ENCODE data around the gene ACTRT2. TPM values are rescaled to one million over a fixed set of nuclear protein-coding genes. Genes with fewer than 3 reads are reported as not detected.

Gene ACTRT2
- total RNA-seq, 1 donor from 2014 or later, result not detected

GRCh38 chr1:3022976-3023375 lies 1.7 kb downstream of the ACTRT2 start:
- H3K4me1 Mint-ChIP-seq (ENCODE audit: unreplicated experiment), result no peaks in the 10 kb centered on the region
- no peak overlapping the region for H3K4me3 Mint-ChIP-seq (ENCODE audit: unreplicated experiment)
- no peak for DNase-seq (ENCODE audit: extremely low spot score, unreplicated experiment)
- H3K36me3 Mint-ChIP-seq (ENCODE audit: unreplicated experiment), result no peaks in the 10 kb centered on the region
- no peak for TF ChIP-seq CTCF (IDR thresholded peaks at IDR 0.05)
- H3K27ac Mint-ChIP-seq (ENCODE audit: unreplicated experiment), result no peak overlapping the region
- H3K27me3 Mint-ChIP-seq (ENCODE audit: unreplicated experiment), result no peaks in the 10 kb centered on the region
- H3K9me3 Mint-ChIP-seq (ENCODE audit: unreplicated experiment), result no peaks in the 10 kb centered on the region

GRCh38 chr1:3024019-3024418 lies 2.8 kb downstream of the ACTRT2 start:
- DNase-seq (ENCODE audit: extremely low spot score, unreplicated experiment), result no peak
- Mint-ChIP-seq H3K27ac (ENCODE audit: unreplicated experiment) (no peak overlapping the region), H3K36me3 (ENCODE audit: unreplicated experiment) (no peaks in the 10 kb centered on the region), H3K4me3 (ENCODE audit: unreplicated experiment) (no peak overlapping the region), H3K9me3 (ENCODE audit: unreplicated experiment) (no peaks in the 10 kb centered on the region), H3K4me1 (ENCODE audit: unreplicated experiment) (no peaks in the 10 kb centered on the region), H3K27me3 (ENCODE audit: unreplicated experiment) (no peaks in the 10 kb centered on the region)
- no peak for TF ChIP-seq CTCF (IDR thresholded peaks at IDR 0.05)

- Mint-ChIP-seq H3K36me3 (ENCODE audit: unreplicated experiment) (no peaks in the 10 kb centered on the region), H3K27ac (ENCODE audit: unreplicated experiment) (no peak overlapping the region), H3K9me3 (ENCODE audit: unreplicated experiment) (no peaks in the 10 kb centered on the region), H3K4me1 (ENCODE audit: unreplicated experiment) (no peaks in the 10 kb centered on the region), H3K27me3 (ENCODE audit: unreplicated experiment) (no peaks in the 10 kb centered on the region), H3K4me3 (ENCODE audit: unreplicated experiment) (no peak overlapping the region)
- DNase-seq (ENCODE audit: extremely low spot score, unreplicated experiment), result no peak
- no peak for TF ChIP-seq CTCF (IDR thresholded peaks at IDR 0.05)
These were observed 3.3 kb downstream of the ACTRT2 start for GRCh38 chr1:3024588-3024987.

GRCh38 chr1:3026124-3026523 lies 4.9 kb downstream of the ACTRT2 start:
- H3K4me1 Mint-ChIP-seq (ENCODE audit: unreplicated experiment), result no peaks in the 10 kb centered on the region
- H3K27me3 Mint-ChIP-seq (ENCODE audit: unreplicated experiment), result no peaks in the 10 kb centered on the region
- no peaks in the 10 kb centered on the region for H3K36me3 Mint-ChIP-seq (ENCODE audit: unreplicated experiment)
- no peaks in the 10 kb centered on the region for H3K9me3 Mint-ChIP-seq (ENCODE audit: unreplicated experiment)
- H3K4me3 Mint-ChIP-seq (ENCODE audit: unreplicated experiment), result no peak overlapping the region
- no peak for TF ChIP-seq CTCF (IDR thresholded peaks at IDR 0.05)
- H3K27ac Mint-ChIP-seq (ENCODE audit: unreplicated experiment), result no peak overlapping the region
- DNase-seq (ENCODE audit: extremely low spot score, unreplicated experiment), result no peak

- no peak for DNase-seq (ENCODE audit: extremely low spot score, unreplicated experiment)
- Mint-ChIP-seq H3K27ac (ENCODE audit: unreplicated experiment) (no peak overlapping the region), H3K9me3 (ENCODE audit: unreplicated experiment) (no peaks in the 10 kb centered on the region), H3K27me3 (ENCODE audit: unreplicated experiment) (no peaks in the 10 kb centered on the region), H3K4me1 (ENCODE audit: unreplicated experiment) (no peaks in the 10 kb centered on the region), H3K36me3 (ENCODE audit: unreplicated experiment) (no peaks in the 10 kb centered on the region), H3K4me3 (ENCODE audit: unreplicated experiment) (no peak overlapping the region)
- TF ChIP-seq CTCF (IDR thresholded peaks at IDR 0.05), result no peak
These were observed 5.5 kb downstream of the ACTRT2 start for GRCh38 chr1:3026581-3027391.
